K562 (cell line): Measurements from ENCODE around the gene PPP1R9B. TPM values are rescaled to one million over a fixed set of nuclear protein-coding genes. Genes with fewer than 3 reads are reported as not detected.
A peak's percentile ranks its signal among the peaks of the same experiment; 100 is the strongest.

Experiments
- BCOR ChIP-seq: fragments of 450-650 bp; IDR thresholded peaks from 2 replicates; pipeline ENCODE4 v1.6.1; 2016
- CC2D1A ChIP-seq: fragments of 450-650 bp; IDR thresholded peaks from 2 replicates; pipeline ENCODE4 v1.6.1; 2017; ENCODE audit warnings: mild to moderate bottlenecking
- CREB3 ChIP-seq: fragments of 450-650 bp; conservative IDR thresholded peaks from 2 replicates; pipeline ENCODE4 v1.6.1; 2016; ENCODE audit warnings: missing genetic modification characterization, low read depth, mild to moderate bottlenecking, missing compliant biosample characterization, moderate library complexity
- DEAF1 ChIP-seq: fragments of 450-650 bp; formaldehyde crosslinking; IDR thresholded peaks from 2 replicates; pipeline ENCODE4 v1.4.0; 2020; ENCODE audit warnings: mild to moderate bottlenecking, moderate library complexity
- GTF2B ChIP-seq: IDR thresholded peaks from 2 replicates; pipeline ENCODE4 v1.6.1; 2011; ENCODE audit not compliant: insufficient read length; ENCODE audit errors: extremely low read depth
- HDAC8 ChIP-seq: fragments of 450-650 bp; IDR thresholded peaks from 2 replicates; pipeline ENCODE4 v1.6.1; 2016; ENCODE audit warnings: mild to moderate bottlenecking, missing genetic modification characterization, moderate library complexity, missing compliant biosample characterization
- PBX2 ChIP-seq, 2 experiments: IDR thresholded peaks in 1 of 2; conservative IDR thresholded peaks in 1 of 2; 2 replicates each; pipeline ENCODE4 v1.6.1; 2016; ENCODE audit warnings: low read depth in 2 of 2, mild to moderate bottlenecking in 1 of 2, missing compliant biosample characterization in 1 of 2, missing genetic modification characterization in 1 of 2, moderate library complexity in 1 of 2
- REST ChIP-seq, 2 experiments: fragments of 450-650 bp; formaldehyde crosslinking in 1 of 2; IDR thresholded peaks; 2 replicates each; pipeline versions ENCODE4 v1.4.0 to v1.6.1; 2014 to 2020; ENCODE audit warnings: mild to moderate bottlenecking in 2 of 2, borderline replicate concordance in 1 of 2, low read depth in 1 of 2
- SIN3A ChIP-seq, 2 experiments: fragments of 150-350 bp in 1 of 2; IDR thresholded peaks; 2 replicates each; pipeline ENCODE4 v1.6.1; 2011 to 2016; ENCODE audit warnings: borderline replicate concordance in 2 of 2, low read depth in 2 of 2, low read length in 2 of 2, mild to moderate bottlenecking in 2 of 2, moderate library complexity in 2 of 2; ENCODE audit not compliant: control insufficient read depth in 1 of 2
- TCF7 ChIP-seq: sonication (generic); IDR thresholded peaks from 2 replicates; pipeline ENCODE4 v1.6.1; 2016; ENCODE audit warnings: antibody characterized with exemption, borderline replicate concordance
- ZBTB8A ChIP-seq: fragments of 450-650 bp; IDR thresholded peaks from 2 replicates; pipeline ENCODE4 v1.6.1; 2018; ENCODE audit warnings: mild to moderate bottlenecking, moderate library complexity; ENCODE audit not compliant: partially characterized antibody
- polyA plus RNA-seq, 8 experiments: library from polyadenylated mRNA; depleted of rRNA in 4 of 8; stranded (reverse) in 5 of 8; unstranded in 3 of 8; fragments of >200 nt; fragmentation: Nextera tagmentation in 2 of 8; fragmentation: Illumina TruSeq in 1 of 8; extraction: Ambion mirVana in 2 of 8; extraction: Trizol in 1 of 8; gene quantifications; 2 replicates each; pipeline versions ENCODE4 v1.2.1 to v1.2.3, GENCODE V29; 2011 to 2014; ENCODE audit warnings: inconsistent platforms in 1 of 8, missing spikeins in 1 of 8
- total RNA-seq, 7 experiments: library from RNA; depleted of rRNA in 6 of 7; stranded (reverse); fragments of >200 nt in 6 of 7; fragmentation: Illumina TruSeq in 2 of 7; extraction: Trizol in 2 of 7; gene quantifications; 2 replicates each; pipeline versions ENCODE4 v1.2.1 to v1.2.3, GENCODE V29; 2011 to 2021; ENCODE audit warnings: low replicate concordance in 1 of 7

PPP1R9B gene
- total and polyA plus RNA-seq, 9 of the 15 experiments (the other 6 are each of a cell fraction or from before 2014, with no cell fraction given) = 0.10 to 63.5 (median 24.7) TPM

GRCh38 chr17:50087246-50087911 is 63.1 kb downstream of the PPP1R9B start (continued):
- TF ChIP-seq REST (IDR thresholded peaks at IDR 0.05; ENCODE audit: borderline replicate concordance) = peak; percentile 70
- no peak for TF ChIP-seq REST (CRISPR knock-in tag; IDR thresholded peaks at IDR 0.05; ENCODE audit: low read depth)
- TF ChIP-seq CREB3 (tag) = no peak
- no peak for TF ChIP-seq SIN3A (IDR thresholded peaks at IDR 0.05; ENCODE audit: borderline replicate concordance in 2 of 2, control insufficient read depth in 1 of 2, low read depth in 2 of 2, low read length in 2 of 2)
- peak; percentile 78 for TF ChIP-seq DEAF1 (CRISPR knock-in tag)
- peak; percentile 61; the same call in 1 of the 2 replicates for TF ChIP-seq BCOR
- no peak for TF ChIP-seq ZBTB8A
- TF ChIP-seq CC2D1A = peak; percentile 65; the same call in 1 of the 2 replicates
- no peak for TF ChIP-seq HDAC8
- TF ChIP-seq GTF2B = no peak
- TF ChIP-seq TCF7 = no peak
- TF ChIP-seq PBX2 (CRISPR knock-in tag; IDR thresholded peaks at IDR 0.05; ENCODE audit: low read depth) = no peak
- TF ChIP-seq PBX2 (tag; conservative IDR thresholded peaks at IDR 0.05; ENCODE audit: low read depth) = no peak
